Measurements from ENCODE around the gene BTBD18.
"Not testable (repeated sequence)": the region's sequence is repeated elsewhere in the genome, so short reads cannot be mapped to it uniquely, and the experiment has no call there.

Gene BTBD18

DNA sequence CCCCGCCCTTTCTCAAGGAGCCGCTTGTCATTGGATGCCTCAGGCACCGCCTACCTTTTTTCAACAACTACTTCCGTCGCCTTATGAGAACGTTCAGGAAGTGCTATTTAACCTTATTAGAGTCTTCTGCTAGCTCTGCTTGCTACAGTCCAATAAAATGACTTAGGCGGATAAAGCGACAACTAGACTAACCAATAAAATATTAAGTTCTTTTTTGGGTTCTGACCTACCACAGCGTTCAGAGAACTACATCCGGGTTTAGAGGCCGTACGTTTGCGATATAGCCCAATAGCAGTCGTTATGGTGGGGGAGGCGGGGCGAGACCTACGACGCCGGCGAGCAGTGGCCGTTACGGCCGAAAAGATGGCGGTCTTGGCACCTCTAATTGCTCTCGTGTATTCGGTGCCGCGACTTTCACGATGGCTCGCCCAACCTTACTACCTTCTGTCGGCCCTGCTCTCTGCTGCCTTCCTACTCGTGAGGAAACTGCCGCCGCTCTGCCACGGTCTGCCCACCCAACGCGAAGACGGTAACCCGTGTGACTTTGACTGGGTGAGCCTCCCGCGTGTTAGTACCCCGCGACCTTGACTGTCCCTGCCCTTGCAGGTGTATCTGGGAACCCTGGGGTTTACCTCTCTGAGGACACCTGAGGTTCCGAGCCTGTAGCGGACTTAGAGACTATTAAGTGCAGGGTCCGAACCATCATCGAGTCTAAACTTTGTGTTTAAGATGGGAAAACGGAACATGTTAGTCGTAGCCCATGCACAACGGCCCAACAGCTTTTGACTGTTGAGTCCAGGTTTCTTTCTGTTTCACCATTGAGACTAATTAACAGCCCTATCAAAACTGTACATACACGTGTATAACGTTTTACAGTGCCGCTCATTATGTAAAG, 39.1 kb downstream of the BTBD18 start, which contains the start of gene TMX2:
Gene TMX2, plus strand, starts transcription at position 338 of the 895 bp plus-strand sequence. Its CDS starts 26 bp downstream, at position 364.
- Histone ChIP-seq H3K4me1 (ENCODE audit: low read depth, poor library complexity, severe bottlenecking) (peaks cover 27% of the 10 kb centered on the region), H3K27me3 (ENCODE audit: insufficient read depth, low read depth) (no peaks in the 10 kb centered on the region), H4K20me1 (ENCODE audit: insufficient read depth) (no peaks in the 10 kb centered on the region; the same call in 1 of the 2 replicates), H3K4me3 (IDR thresholded peaks at IDR 0.05; ENCODE audit: insufficient read depth, low read depth, low read length) (no peak within 1 kb of the TSS), H3K79me2 (ENCODE audit: insufficient read depth, low read depth) (peaks cover 54% of the 10 kb centered on the region), H3K9ac (peak within 1 kb of the TSS; percentile 88), H3K4me2 (peak within 1 kb of the TSS; percentile 91), H2AFZ (ENCODE audit: low read depth) (peak within 1 kb of the TSS; percentile 39; the same call in 1 of the 2 replicates), H3K27ac (peak within 1 kb of the TSS; percentile 78), H3K36me3 (ENCODE audit: insufficient read depth) (no peaks in the 10 kb centered on the region)
- TF ChIP-seq, protein P1, sequence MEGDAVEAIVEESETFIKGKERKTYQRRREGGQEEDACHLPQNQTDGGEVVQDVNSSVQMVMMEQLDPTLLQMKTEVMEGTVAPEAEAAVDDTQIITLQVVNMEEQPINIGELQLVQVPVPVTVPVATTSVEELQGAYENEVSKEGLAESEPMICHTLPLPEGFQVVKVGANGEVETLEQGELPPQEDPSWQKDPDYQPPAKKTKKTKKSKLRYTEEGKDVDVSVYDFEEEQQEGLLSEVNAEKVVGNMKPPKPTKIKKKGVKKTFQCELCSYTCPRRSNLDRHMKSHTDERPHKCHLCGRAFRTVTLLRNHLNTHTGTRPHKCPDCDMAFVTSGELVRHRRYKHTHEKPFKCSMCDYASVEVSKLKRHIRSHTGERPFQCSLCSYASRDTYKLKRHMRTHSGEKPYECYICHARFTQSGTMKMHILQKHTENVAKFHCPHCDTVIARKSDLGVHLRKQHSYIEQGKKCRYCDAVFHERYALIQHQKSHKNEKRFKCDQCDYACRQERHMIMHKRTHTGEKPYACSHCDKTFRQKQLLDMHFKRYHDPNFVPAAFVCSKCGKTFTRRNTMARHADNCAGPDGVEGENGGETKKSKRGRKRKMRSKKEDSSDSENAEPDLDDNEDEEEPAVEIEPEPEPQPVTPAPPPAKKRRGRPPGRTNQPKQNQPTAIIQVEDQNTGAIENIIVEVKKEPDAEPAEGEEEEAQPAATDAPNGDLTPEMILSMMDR (conservative IDR thresholded peaks at IDR 0.05; ENCODE audit: low read depth, low read length): no peak

DNA sequence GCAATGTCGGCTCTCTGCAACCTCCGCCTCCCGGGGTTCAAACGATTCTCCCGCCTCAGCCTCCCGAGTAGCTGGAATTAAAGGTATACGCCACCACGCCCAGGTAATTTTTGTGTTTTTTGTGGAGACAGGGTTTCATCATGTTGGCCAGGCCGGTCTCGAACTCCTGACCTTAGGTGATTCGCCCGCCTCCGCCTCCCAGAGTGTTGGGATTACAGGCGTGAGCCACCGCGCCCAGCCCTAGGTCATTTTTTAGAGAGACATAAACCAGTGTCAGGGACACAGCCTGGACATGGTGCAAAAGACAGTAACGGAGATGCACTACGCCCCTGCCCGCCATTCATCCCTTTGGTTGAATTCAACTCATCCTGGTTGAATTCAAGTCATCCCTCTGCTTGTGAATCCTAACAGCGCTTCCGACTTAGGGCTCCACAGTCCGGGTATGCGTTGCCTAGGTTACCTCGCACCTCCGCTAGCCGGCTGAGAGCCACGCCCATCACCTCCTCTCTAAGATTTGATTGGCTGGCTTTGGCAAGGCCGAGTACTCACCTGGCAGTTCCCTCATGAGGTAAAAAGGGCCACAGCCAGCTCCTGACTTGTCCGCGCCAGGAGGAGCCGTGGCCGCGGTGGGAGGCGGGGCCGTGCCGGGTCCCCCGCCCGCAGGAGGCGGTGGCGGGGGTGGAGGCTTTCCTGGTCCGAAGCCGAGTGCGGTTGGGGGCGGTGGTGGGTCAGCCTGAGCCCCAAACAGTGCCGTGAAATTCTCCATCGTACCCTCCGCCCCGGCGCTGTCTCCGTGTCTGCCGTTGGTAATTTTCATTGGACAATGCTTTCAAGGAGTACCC, 40.0 kb downstream of the BTBD18 start, which contains the start of gene MED19:
Gene MED19, minus strand, starts transcription at position 802 of the 842 bp plus-strand sequence. Its CDS starts 36 bp downstream, at position 766.
- H3K27ac ChIP-seq: peak within 1 kb of the TSS; percentile 78
- H3K4me3 ChIP-seq (IDR thresholded peaks at IDR 0.05; ENCODE audit: insufficient read depth, low read depth, low read length): no peak within 1 kb of the TSS
- peak within 1 kb of the TSS; percentile 39; the same call in 1 of the 2 replicates for H2AFZ ChIP-seq (ENCODE audit: low read depth)
- H3K4me1 ChIP-seq (ENCODE audit: low read depth, poor library complexity, severe bottlenecking): peaks cover 27% of the 10 kb centered on the region
- peak within 1 kb of the TSS; percentile 88 for H3K9ac ChIP-seq
- H3K27me3 ChIP-seq (ENCODE audit: insufficient read depth, low read depth): no peaks in the 10 kb centered on the region
- TF ChIP-seq, protein P1 (conservative IDR thresholded peaks at IDR 0.05; ENCODE audit: low read depth, low read length): no peak
- peaks cover 54% of the 10 kb centered on the region for H3K79me2 ChIP-seq (ENCODE audit: insufficient read depth, low read depth)
- H4K20me1 ChIP-seq (ENCODE audit: insufficient read depth): no peaks in the 10 kb centered on the region; the same call in 1 of the 2 replicates
- H3K4me2 ChIP-seq: peak within 1 kb of the TSS; percentile 91
- no peaks in the 10 kb centered on the region for H3K36me3 ChIP-seq (ENCODE audit: insufficient read depth)

DNA sequence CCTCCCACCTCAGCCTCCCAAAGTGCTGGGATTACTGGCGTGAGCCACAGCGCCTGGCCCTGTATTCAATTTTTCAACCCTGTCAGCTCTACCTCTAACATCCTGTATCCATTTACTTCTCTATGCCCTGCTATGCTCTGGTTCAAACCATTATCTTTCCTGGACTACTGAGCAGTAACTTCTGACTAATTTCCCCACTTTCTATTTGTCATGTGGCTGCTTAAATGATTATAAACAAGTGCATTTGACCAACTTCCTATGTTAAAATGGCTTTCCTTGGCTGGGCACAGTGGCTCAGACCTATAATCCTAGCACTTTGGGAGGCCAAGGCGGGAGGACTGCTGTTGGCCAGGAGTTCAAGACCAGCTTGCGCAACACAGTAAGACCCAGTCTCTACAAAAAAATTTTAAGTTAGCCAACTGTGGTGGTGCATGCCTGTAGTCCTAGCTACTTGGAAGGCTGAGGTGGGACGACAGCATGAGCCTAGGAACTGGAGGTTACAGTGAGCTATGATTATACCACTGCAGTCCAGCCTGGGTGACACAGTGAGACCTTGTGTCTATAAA, 41.7 kb downstream of the BTBD18 start:
- no peak overlapping the region for H3K9ac ChIP-seq
- TF ChIP-seq, protein P1 (conservative IDR thresholded peaks at IDR 0.05; ENCODE audit: low read depth, low read length): no peak
- no peak overlapping the region for H2AFZ ChIP-seq (ENCODE audit: low read depth)
- no peaks in the 10 kb centered on the region for H3K36me3 ChIP-seq (ENCODE audit: insufficient read depth)
- H4K20me1 ChIP-seq (ENCODE audit: insufficient read depth): no peaks in the 10 kb centered on the region; the same call in 1 of the 2 replicates
- H3K27me3 ChIP-seq (ENCODE audit: insufficient read depth, low read depth): no peaks in the 10 kb centered on the region
- no peak overlapping the region; the same call in 1 of the 2 replicates for H3K4me2 ChIP-seq
- H3K4me3 ChIP-seq (IDR thresholded peaks at IDR 0.05; ENCODE audit: insufficient read depth, low read depth, low read length): no peak overlapping the region
- H3K4me1 ChIP-seq (ENCODE audit: low read depth, poor library complexity, severe bottlenecking): peaks cover 25% of the 10 kb centered on the region
- peaks cover 47% of the 10 kb centered on the region for H3K79me2 ChIP-seq (ENCODE audit: insufficient read depth, low read depth)
- H3K27ac ChIP-seq: no peak overlapping the region

DNA sequence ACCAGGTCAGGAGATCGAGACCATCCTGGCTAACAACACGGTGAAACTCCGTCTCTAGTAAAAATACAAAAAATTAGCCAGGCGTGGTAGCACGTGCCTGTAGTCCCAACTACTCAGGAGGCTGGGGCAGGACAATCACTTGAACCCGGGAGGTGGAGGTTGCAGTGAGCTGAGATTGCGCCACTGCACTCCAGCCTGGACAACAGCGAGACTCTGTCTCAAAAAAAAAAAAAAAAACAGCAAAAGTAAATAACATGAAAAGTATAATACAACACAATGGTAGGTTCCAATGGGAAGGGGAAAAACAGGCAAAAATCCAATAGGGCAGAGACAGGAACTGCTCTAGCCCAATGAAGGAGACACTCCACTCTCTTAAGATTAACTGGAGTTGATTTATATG, 46.2 kb downstream of the BTBD18 start:
- H3K27me3 ChIP-seq (ENCODE audit: insufficient read depth, low read depth); H3K36me3 ChIP-seq (ENCODE audit: insufficient read depth); H2AFZ ChIP-seq (ENCODE audit: low read depth); H3K4me2 ChIP-seq; H3K4me1 ChIP-seq (ENCODE audit: low read depth, poor library complexity, severe bottlenecking); H3K27ac ChIP-seq; H3K4me3 ChIP-seq (IDR thresholded peaks at IDR 0.05; ENCODE audit: insufficient read depth, low read depth, low read length); H3K9ac ChIP-seq; H4K20me1 ChIP-seq (ENCODE audit: insufficient read depth): not testable (repeated sequence)
- H3K79me2 ChIP-seq (ENCODE audit: insufficient read depth, low read depth): 0 out of 2 replicates have a peak, but pooled peaks cover 13% of the 10 kb centered on the region
